Panc1 (cell line): ENCODE results near the gene IQCC. TPM values are rescaled to one million over a fixed set of nuclear protein-coding genes. Genes with fewer than 3 reads are reported as not detected.

Source experiments
- ATAC-seq: fragments of 200-7000 bp; cut with Tn5 transposase; 2 replicates; pipeline ENCODE4 v1.9.1; 2020; ENCODE audit warnings: mild to moderate bottlenecking, moderate library complexity
- BruUV-seq: library from RNA; stranded (reverse); fragments of 400-500 nt; replicated peaks from 2 replicates; lab custom pipeline; 2021; lab: Mats Ljungman, UMichigan
- CTCF ChIA-PET: fragments of 300-600 bp; sonication (Branson Sonifier 250); formaldehyde crosslinking; loops from one replicate; lab custom pipeline; 2022; ENCODE audit warnings: antibody characterized with exemption; lab: Charles Lee
- POLR2A ChIA-PET: fragments of 300-600 bp; sonication (Branson Sonifier 250); formaldehyde crosslinking; loops from one replicate; lab custom pipeline; 2022; ENCODE audit warnings: antibody characterized with exemption; lab: Charles Lee
- DNase-seq: peaks from one replicate; pipeline ENCODE4 v3.0.0-alpha.2; 2010; ENCODE audit warnings: low read depth, low spot score
- H3K27ac ChIP-seq: 2 replicates; pipeline ENCODE4 v1.5.1; 2011; ENCODE audit warnings: mild to moderate bottlenecking, low read length, inconsistent platforms
- H3K27me3 ChIP-seq: fragments of 200-500 bp; sonication (Bioruptor generic); 2 replicates; pipeline ENCODE4 v1.6.0; 2014; ENCODE audit warnings: low read length, inconsistent platforms; ENCODE audit not compliant: control insufficient read depth, insufficient read depth
- H3K36me3 ChIP-seq: fragments of 200-500 bp; sonication (Bioruptor generic); 2 replicates; pipeline ENCODE4 v1.5.1; 2014; ENCODE audit warnings: inconsistent platforms, mild to moderate bottlenecking, low read length, moderate library complexity; ENCODE audit not compliant: control insufficient read depth, insufficient read depth
- H3K4me1 ChIP-seq: 2 replicates; pipeline ENCODE4 v1.5.1; 2011; ENCODE audit warnings: inconsistent platforms, mild to moderate bottlenecking, low read length, moderate library complexity; ENCODE audit not compliant: control insufficient read depth, insufficient read depth
- H3K4me3 ChIP-seq, 2 experiments: 2 replicates each; pipeline ENCODE4 v1.5.1; 2011 to 2012; ENCODE audit warnings: low read depth in 2 of 2, low read length in 2 of 2, mild to moderate bottlenecking in 2 of 2, inconsistent platforms in 1 of 2, moderate library complexity in 1 of 2
- H3K9me3 ChIP-seq: fragments of 200-500 bp; sonication (Bioruptor generic); 2 replicates; pipeline ENCODE4 v1.5.1; 2014; ENCODE audit warnings: low read depth, mild to moderate bottlenecking, inconsistent platforms, low read length, moderate library complexity; ENCODE audit not compliant: control insufficient read depth, insufficient read depth
- POLR2AphosphoS5 ChIP-seq: IDR thresholded peaks from 2 replicates; pipeline ENCODE4 v1.6.1; 2012; ENCODE audit warnings: mild to moderate bottlenecking, low read depth, low read length, moderate library complexity
- SIN3A ChIP-seq: IDR thresholded peaks from 2 replicates; pipeline ENCODE4 v1.6.1; 2012; ENCODE audit warnings: low read depth, mild to moderate bottlenecking, low read length, moderate library complexity, borderline replicate concordance; ENCODE audit not compliant: insufficient read depth
- TCF7L2 ChIP-seq: IDR thresholded peaks from 2 replicates; pipeline ENCODE4 v1.6.1; 2011; ENCODE audit warnings: mild to moderate bottlenecking, low read depth, low read length, inconsistent platforms
- in situ Hi-C: cut with HindIII; loops from 2 replicates; pipeline ENCODE4 v1.10.0; 2016; ENCODE audit warnings: low sequenced_read_pairs, low pct_unique_long_range_greater_than_20kb
- intact Hi-C: fragments of 100-400 bp; cut with micrococcal nuclease; formaldehyde crosslinking; loops from one replicate; pipeline ENCODE4 v1.10.0; 2022; ENCODE audit not compliant: unreplicated experiment
- total RNA-seq: library from RNA; stranded (reverse); gene quantifications from one replicate; pipeline ENCODE4 v1.2.1, GENCODE V29; 2021; ENCODE audit not compliant: unreplicated experiment
- TF ChIP-seq, protein P1 (sequence below), 2 experiments: IDR thresholded peaks; 2 replicates each; pipeline ENCODE4 v1.6.1; 2011 to 2012; ENCODE audit warnings: low read depth in 2 of 2, control low read depth in 1 of 2, low read length in 1 of 2, mild to moderate bottlenecking in 1 of 2, moderate library complexity in 1 of 2; ENCODE audit not compliant: insufficient read depth in 1 of 2
- TF ChIP-seq, protein P2 (sequence below): fragments of 450-650 bp; IDR thresholded peaks from 2 replicates; pipeline ENCODE4 v1.5.1; 2017; ENCODE audit warnings: mild to moderate bottlenecking

IQCC gene
- total RNA-seq, 1 experiment from 2014 or later: 4.4 TPM

- in situ Hi-C loops: no loop called here
- Histone ChIP-seq H3K4me1 (peaks cover 12% of the 10 kb centered on the region), H3K4me3 (no peak overlapping the region), H3K36me3 (no peaks in the 10 kb centered on the region), H3K9me3 (no peaks in the 10 kb centered on the region), H3K27ac (no peak overlapping the region), H3K27me3 (no peaks in the 10 kb centered on the region)
- intact Hi-C loops: no loop called here
- no peak for ATAC-seq
- TF ChIP-seq, protein P1, sequence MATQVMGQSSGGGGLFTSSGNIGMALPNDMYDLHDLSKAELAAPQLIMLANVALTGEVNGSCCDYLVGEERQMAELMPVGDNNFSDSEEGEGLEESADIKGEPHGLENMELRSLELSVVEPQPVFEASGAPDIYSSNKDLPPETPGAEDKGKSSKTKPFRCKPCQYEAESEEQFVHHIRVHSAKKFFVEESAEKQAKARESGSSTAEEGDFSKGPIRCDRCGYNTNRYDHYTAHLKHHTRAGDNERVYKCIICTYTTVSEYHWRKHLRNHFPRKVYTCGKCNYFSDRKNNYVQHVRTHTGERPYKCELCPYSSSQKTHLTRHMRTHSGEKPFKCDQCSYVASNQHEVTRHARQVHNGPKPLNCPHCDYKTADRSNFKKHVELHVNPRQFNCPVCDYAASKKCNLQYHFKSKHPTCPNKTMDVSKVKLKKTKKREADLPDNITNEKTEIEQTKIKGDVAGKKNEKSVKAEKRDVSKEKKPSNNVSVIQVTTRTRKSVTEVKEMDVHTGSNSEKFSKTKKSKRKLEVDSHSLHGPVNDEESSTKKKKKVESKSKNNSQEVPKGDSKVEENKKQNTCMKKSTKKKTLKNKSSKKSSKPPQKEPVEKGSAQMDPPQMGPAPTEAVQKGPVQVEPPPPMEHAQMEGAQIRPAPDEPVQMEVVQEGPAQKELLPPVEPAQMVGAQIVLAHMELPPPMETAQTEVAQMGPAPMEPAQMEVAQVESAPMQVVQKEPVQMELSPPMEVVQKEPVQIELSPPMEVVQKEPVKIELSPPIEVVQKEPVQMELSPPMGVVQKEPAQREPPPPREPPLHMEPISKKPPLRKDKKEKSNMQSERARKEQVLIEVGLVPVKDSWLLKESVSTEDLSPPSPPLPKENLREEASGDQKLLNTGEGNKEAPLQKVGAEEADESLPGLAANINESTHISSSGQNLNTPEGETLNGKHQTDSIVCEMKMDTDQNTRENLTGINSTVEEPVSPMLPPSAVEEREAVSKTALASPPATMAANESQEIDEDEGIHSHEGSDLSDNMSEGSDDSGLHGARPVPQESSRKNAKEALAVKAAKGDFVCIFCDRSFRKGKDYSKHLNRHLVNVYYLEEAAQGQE (IDR thresholded peaks at IDR 0.05; ENCODE audit: insufficient read depth in 1 of 2, low read depth in 2 of 2, low read length in 1 of 2): no peak
- TF ChIP-seq SIN3A (no peak), TCF7L2 (no peak), POLR2AphosphoS5 (no peak)
- TF ChIP-seq, protein P2, sequence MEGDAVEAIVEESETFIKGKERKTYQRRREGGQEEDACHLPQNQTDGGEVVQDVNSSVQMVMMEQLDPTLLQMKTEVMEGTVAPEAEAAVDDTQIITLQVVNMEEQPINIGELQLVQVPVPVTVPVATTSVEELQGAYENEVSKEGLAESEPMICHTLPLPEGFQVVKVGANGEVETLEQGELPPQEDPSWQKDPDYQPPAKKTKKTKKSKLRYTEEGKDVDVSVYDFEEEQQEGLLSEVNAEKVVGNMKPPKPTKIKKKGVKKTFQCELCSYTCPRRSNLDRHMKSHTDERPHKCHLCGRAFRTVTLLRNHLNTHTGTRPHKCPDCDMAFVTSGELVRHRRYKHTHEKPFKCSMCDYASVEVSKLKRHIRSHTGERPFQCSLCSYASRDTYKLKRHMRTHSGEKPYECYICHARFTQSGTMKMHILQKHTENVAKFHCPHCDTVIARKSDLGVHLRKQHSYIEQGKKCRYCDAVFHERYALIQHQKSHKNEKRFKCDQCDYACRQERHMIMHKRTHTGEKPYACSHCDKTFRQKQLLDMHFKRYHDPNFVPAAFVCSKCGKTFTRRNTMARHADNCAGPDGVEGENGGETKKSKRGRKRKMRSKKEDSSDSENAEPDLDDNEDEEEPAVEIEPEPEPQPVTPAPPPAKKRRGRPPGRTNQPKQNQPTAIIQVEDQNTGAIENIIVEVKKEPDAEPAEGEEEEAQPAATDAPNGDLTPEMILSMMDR: no peak
- ChIA-PET CTCF (no interaction called here), POLR2A (no interaction called here)
- no TSS peak for BruUV-seq
- no peak for DNase-seq
These were observed 3.0 kb downstream of the IQCC start for GRCh38 chr1:32208469-32208868.

DNA sequence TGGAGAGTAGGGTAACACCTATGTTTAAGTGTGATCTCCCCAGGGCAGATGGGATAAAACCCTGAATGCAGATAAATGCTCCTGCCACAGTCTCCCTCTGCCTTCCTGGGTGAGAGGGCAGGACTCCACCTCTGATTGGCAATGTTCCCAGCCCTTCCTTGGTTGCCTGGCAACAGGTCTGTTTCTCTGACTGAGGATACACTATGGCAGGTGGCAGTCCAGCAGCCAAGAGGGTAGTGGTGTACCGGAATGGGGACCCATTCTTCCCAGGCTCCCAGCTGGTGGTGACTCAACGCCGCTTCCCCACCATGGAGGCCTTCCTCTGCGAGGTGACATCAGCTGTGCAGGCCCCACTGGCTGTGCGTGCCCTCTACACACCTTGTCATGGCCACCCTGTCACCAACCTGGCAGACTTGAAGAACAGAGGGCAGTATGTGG, 3.4 kb downstream of the IQCC start, which contains the start of gene DCDC2B:
Gene DCDC2B (plus strand): TSS at position 199 of the 438 bp plus-strand sequence. CDS start 5 bp downstream, at position 204.
- H3K27me3 ChIP-seq: no peaks in the 10 kb centered on the region
- intact Hi-C loops: no loop called here
- H3K36me3 ChIP-seq: no peaks in the 10 kb centered on the region
- POLR2A ChIA-PET: no interaction called here
- DNase-seq: no peak
- no peak for TF ChIP-seq SIN3A
- no peak for TF ChIP-seq TCF7L2
- no peak for TF ChIP-seq POLR2AphosphoS5
- TF ChIP-seq, protein P1 (IDR thresholded peaks at IDR 0.05; ENCODE audit: insufficient read depth in 1 of 2, low read depth in 2 of 2, low read length in 1 of 2): no peak
- TF ChIP-seq, protein P2: no peak
- no peak within 1 kb of the TSS for H3K4me3 ChIP-seq
- CTCF ChIA-PET: interaction anchor here (0.6 kb wide), 1 partner anchor 32 kb away, joined by 5 read pairs; no protein-coding TSS in a partner anchor
- no peaks in the 10 kb centered on the region for H3K9me3 ChIP-seq
- no peak for ATAC-seq
- H3K27ac ChIP-seq: no peak within 1 kb of the TSS
- H3K4me1 ChIP-seq: peaks cover 10% of the 10 kb centered on the region
- BruUV-seq: no TSS peak
- in situ Hi-C loops: no loop called here
